Measurements from ENCODE around the gene AADACL3.
"Not testable (repeated sequence)": the region's sequence is repeated elsewhere in the genome, so short reads cannot be mapped to it uniquely, and the experiment has no call there.

The AADACL3 gene

GRCh38 chr1:12715896-12716437 lies at the start of gene AADACL3:
AADACL3 (plus strand) TSS chr1:12716110; CDS start chr1:12716177, 67 bp downstream.
- no peak for DNase-seq

GRCh38 chr1:12666141-12666735 lies 49.7 kb upstream of the AADACL3 start:
- DNase-seq: no peak

- no peak for DNase-seq
These were observed 46.3 kb upstream of the AADACL3 start for GRCh38 chr1:12669529-12670068.

GRCh38 chr1:12674358-12674757 lies 41.6 kb upstream of the AADACL3 start:
- no peak for DNase-seq

GRCh38 chr1:12676122-12676521 lies 39.8 kb upstream of the AADACL3 start:
- DNase-seq: not testable (repeated sequence)

GRCh38 chr1:12677565-12677964 lies 38.3 kb upstream of the AADACL3 start:
- DNase-seq: no peak

- DNase-seq: no peak
These were observed 37.6 kb upstream of the AADACL3 start for GRCh38 chr1:12678350-12678749.

- DNase-seq: no peak
These were observed 37.1 kb upstream of the AADACL3 start for GRCh38 chr1:12678820-12679219.

- DNase-seq: no peak
These were observed 25.8 kb upstream of the AADACL3 start for GRCh38 chr1:12690156-12690555.

GRCh38 chr1:12692967-12693782 lies 22.7 kb upstream of the AADACL3 start:
- DNase-seq: no peak

- DNase-seq: no peak
These were observed 19.3 kb upstream of the AADACL3 start for GRCh38 chr1:12696658-12697057.

- no peak for DNase-seq
These were observed 18.5 kb upstream of the AADACL3 start for GRCh38 chr1:12697397-12697796.

GRCh38 chr1:12703821-12704451 lies 12.0 kb upstream of the AADACL3 start:
- no peak for DNase-seq

GRCh38 chr1:12706061-12706460 lies 9.8 kb upstream of the AADACL3 start:
- DNase-seq: no peak

GRCh38 chr1:12708396-12709090 lies 7.4 kb upstream of the AADACL3 start:
- DNase-seq: no peak

GRCh38 chr1:12709091-12709491 lies 6.8 kb upstream of the AADACL3 start:
- DNase-seq: no peak

- DNase-seq: no peak
These were observed 6.2 kb upstream of the AADACL3 start for GRCh38 chr1:12709696-12710095.

GRCh38 chr1:12711536-12711935 lies 4.4 kb upstream of the AADACL3 start:
- DNase-seq: no peak

- DNase-seq: no peak
These were observed 3.8 kb upstream of the AADACL3 start for GRCh38 chr1:12712076-12712475.

GRCh38 chr1:12712929-12713328 lies 3.0 kb upstream of the AADACL3 start:
- no peak for DNase-seq

- not testable (repeated sequence) for DNase-seq
These were observed 2.3 kb upstream of the AADACL3 start for GRCh38 chr1:12713651-12714050.

GRCh38 chr1:12714710-12715475 lies 1.0 kb upstream of the AADACL3 start:
- no peak for DNase-seq
